ENCODE measurements around the gene CCDC116. TPM values are rescaled to one million over a fixed set of nuclear protein-coding genes. Genes with fewer than 3 reads are reported as not detected.

CCDC116 gene
- 1 to 10 TPM in 1 of 2 donors, under 1 TPM in 1; 0.27 to 3.1 TPM for total RNA-seq

GRCh38 chr22:21632237-21632895, at the start of gene CCDC116:
CCDC116 (plus strand) TSS chr22:21632760; CDS start chr22:21633182, 422 bp downstream.
- H3K4me1 ChIP-seq (replicated peaks), result peaks cover 8% of the 10 kb centered on the region
- intact Hi-C loops (cut with DNase I), result no loop called here
- H3K9me3 ChIP-seq, result no peaks in the 10 kb centered on the region
- DNase-seq (ENCODE audit: low spot score), result no peak
- WGBS, result 85% methylated on average over 27 of the region's 27 CpGs
- no peak within 1 kb of the TSS for H3K27ac ChIP-seq
- no peak for TF ChIP-seq POLR2A (IDR thresholded peaks at IDR 0.05)
- TF ChIP-seq CTCF (IDR thresholded peaks at IDR 0.05), result no peak
- TF ChIP-seq POLR2AphosphoS5 (IDR thresholded peaks at IDR 0.05), result no peak
- H3K36me3 ChIP-seq, result no peaks in the 10 kb centered on the region
- no peak within 1 kb of the TSS for H3K4me3 ChIP-seq
- no peaks in the 10 kb centered on the region for H3K27me3 ChIP-seq (replicated peaks; ENCODE audit: insufficient read depth)

GRCh38 chr22:21582801-21583740, 49.5 kb upstream of the CCDC116 start:
- Histone ChIP-seq H3K27me3 (replicated peaks; ENCODE audit: insufficient read depth) (no peaks in the 10 kb centered on the region), H3K36me3 (no peaks in the 10 kb centered on the region), H3K4me3 (no peak overlapping the region), H3K4me1 (replicated peaks) (peaks cover 25% of the 10 kb centered on the region), H3K9me3 (no peaks in the 10 kb centered on the region), H3K27ac (peak overlapping the region in 1 of 2 donors; percentile 34)
- WGBS, result 49% methylated on average over 10 of the region's 10 CpGs
- TF ChIP-seq POLR2AphosphoS5 (IDR thresholded peaks at IDR 0.05), result peak; percentile 32
- TF ChIP-seq POLR2A (IDR thresholded peaks at IDR 0.05), result no peak
- DNase-seq (ENCODE audit: low spot score), result peak; percentile 69
- intact Hi-C loops (cut with DNase I), result no loop called here

- TF ChIP-seq POLR2A (IDR thresholded peaks at IDR 0.05), result no peak
- no peak for TF ChIP-seq CTCF (IDR thresholded peaks at IDR 0.05)
- no peak for TF ChIP-seq POLR2AphosphoS5 (IDR thresholded peaks at IDR 0.05)
- no peak for DNase-seq (ENCODE audit: low spot score)
- H3K4me1 ChIP-seq (replicated peaks), result peaks cover 15% of the 10 kb centered on the region
- no peak overlapping the region for H3K27ac ChIP-seq
- intact Hi-C loops (cut with DNase I), result no loop called here
- H3K27me3 ChIP-seq (replicated peaks; ENCODE audit: insufficient read depth), result no peaks in the 10 kb centered on the region
- no peak overlapping the region for H3K4me3 ChIP-seq
- no peaks in the 10 kb centered on the region for H3K9me3 ChIP-seq
- WGBS, result 97% methylated on average over 2 of the region's 2 CpGs
- H3K36me3 ChIP-seq, result no peaks in the 10 kb centered on the region
Observed at GRCh38 chr22:21585389-21585788, 47.2 kb upstream of the CCDC116 start.

- no peaks in the 10 kb centered on the region for H3K9me3 ChIP-seq
- H3K27ac ChIP-seq, result no peak overlapping the region
- 70% methylated on average over 4 of the region's 4 CpGs for WGBS
- peaks cover 22% of the 10 kb centered on the region for H3K4me1 ChIP-seq (replicated peaks)
- intact Hi-C loops (cut with DNase I), result no loop called here
- no peaks in the 10 kb centered on the region for H3K27me3 ChIP-seq (replicated peaks; ENCODE audit: insufficient read depth)
- DNase-seq (ENCODE audit: low spot score), result no peak
- no peak for TF ChIP-seq CTCF (IDR thresholded peaks at IDR 0.05)
- no peak for TF ChIP-seq POLR2AphosphoS5 (IDR thresholded peaks at IDR 0.05)
- TF ChIP-seq POLR2A (IDR thresholded peaks at IDR 0.05), result no peak
- H3K36me3 ChIP-seq, result no peaks in the 10 kb centered on the region
- H3K4me3 ChIP-seq, result no peak overlapping the region
Observed at GRCh38 chr22:21587803-21588611, 44.6 kb upstream of the CCDC116 start.

- TF ChIP-seq POLR2AphosphoS5 (IDR thresholded peaks at IDR 0.05) (no peak), POLR2A (IDR thresholded peaks at IDR 0.05) (no peak), CTCF (IDR thresholded peaks at IDR 0.05) (no peak)
- Histone ChIP-seq H3K36me3 (peaks cover 0 to 12% of the 10 kb centered on the region in 2 donors), H3K9me3 (no peaks in the 10 kb centered on the region), H3K4me3 (no peak overlapping the region), H3K4me1 (replicated peaks) (peaks cover 15% of the 10 kb centered on the region), H3K27ac (no peak overlapping the region), H3K27me3 (replicated peaks; ENCODE audit: insufficient read depth) (no peaks in the 10 kb centered on the region)
- no peak for DNase-seq (ENCODE audit: low spot score)
- 88% methylated on average over 8 of the region's 8 CpGs for WGBS
- intact Hi-C loops (cut with DNase I), result no loop called here
Observed at GRCh38 chr22:21589396-21589795, 43.2 kb upstream of the CCDC116 start.

Measured in prostate gland (tissue), 2 donors.